GM23338 (cell line): ENCODE measurements around the gene SLC15A1. TPM values are rescaled to one million over a fixed set of nuclear protein-coding genes. Genes with fewer than 3 reads are reported as not detected.

Source experiments
- ATAC-seq: fragments of 200-7000 bp; cut with Tn5 transposase; 3 replicates; pipeline ENCODE4 v1.9.1; 2020
- DNase-seq: peaks from one replicate; pipeline ENCODE4 v3.0.0-alpha.2; 2015; ENCODE audit warnings: low spot score
- H2AFZ ChIP-seq: fragments of 200-600 bp; sonication (generic); 2 replicates; pipeline ENCODE4 v1.8.0; 2016; ENCODE audit warnings: antibody characterized with exemption, mild to moderate bottlenecking, moderate library complexity
- H3F3A ChIP-seq: fragments of 200-600 bp; sonication (generic); replicated peaks from 2 replicates; pipeline ENCODE4 v1.8.0; 2017; ENCODE audit warnings: antibody characterized with exemption, mixed run types, low read depth
- H3K27ac ChIP-seq: fragments of 200-600 bp; sonication (generic); 2 replicates; pipeline ENCODE4 v1.6.1; 2016; ENCODE audit warnings: low read depth
- H3K27me3 ChIP-seq: fragments of 200-600 bp; sonication (generic); 2 replicates; pipeline ENCODE4 v1.8.0; 2016; ENCODE audit warnings: mild to moderate bottlenecking, mixed run types, moderate library complexity; ENCODE audit not compliant: insufficient read depth
- H3K36me3 ChIP-seq: fragments of 200-600 bp; sonication (generic); 2 replicates; pipeline ENCODE4 v1.8.0; 2016; ENCODE audit warnings: mild to moderate bottlenecking; ENCODE audit not compliant: insufficient read depth
- H3K4me1 ChIP-seq: fragments of 200-600 bp; sonication (generic); 2 replicates; pipeline ENCODE4 v1.8.0; 2016; ENCODE audit warnings: mild to moderate bottlenecking, moderate library complexity; ENCODE audit not compliant: insufficient read depth
- H3K4me2 ChIP-seq: fragments of 200-600 bp; sonication (generic); 2 replicates; pipeline ENCODE4 v1.7.1; 2017; ENCODE audit warnings: mixed run types
- H3K4me3 ChIP-seq: fragments of 200-600 bp; sonication (generic); 2 replicates; pipeline ENCODE4 v1.6.1; 2016; ENCODE audit warnings: mixed run types
- H3K79me2 ChIP-seq: fragments of 200-600 bp; sonication (generic); replicated peaks from 2 replicates; pipeline ENCODE4 v1.8.0; 2017; ENCODE audit warnings: mild to moderate bottlenecking; ENCODE audit not compliant: insufficient read depth
- H3K9me2 ChIP-seq: fragments of 200-600 bp; sonication (generic); 2 replicates; pipeline ENCODE4 v1.8.0; 2017; ENCODE audit not compliant: insufficient read depth
- H4K20me1 ChIP-seq: fragments of 200-600 bp; sonication (generic); replicated peaks from 2 replicates; pipeline ENCODE4 v1.8.0; 2017; ENCODE audit warnings: mild to moderate bottlenecking; ENCODE audit not compliant: insufficient read depth
- H3K27ac Mint-ChIP-seq: 2 replicates; pipeline ENCODE4 v1.8.0; 2020; ENCODE audit warnings: inconsistent platforms, mild to moderate bottlenecking, moderate library complexity, mixed read lengths
- H3K27me3 Mint-ChIP-seq: 3 replicates; pipeline ENCODE4 v1.8.0; 2022; ENCODE audit warnings: low read depth, mild to moderate bottlenecking, moderate library complexity, mixed read lengths, inconsistent platforms; ENCODE audit not compliant: insufficient read depth, poor library complexity
- H3K36me3 Mint-ChIP-seq: 3 replicates; pipeline ENCODE4 v1.8.0; 2021; ENCODE audit warnings: low read depth, mild to moderate bottlenecking, inconsistent platforms, moderate library complexity, mixed read lengths
- H3K4me1 Mint-ChIP-seq: 3 replicates; pipeline ENCODE4 v1.8.0; 2020; ENCODE audit warnings: mild to moderate bottlenecking, inconsistent platforms, mixed read lengths
- H3K4me3 Mint-ChIP-seq: 3 replicates; pipeline ENCODE4 v1.8.0; 2021; ENCODE audit warnings: moderate library complexity, mild to moderate bottlenecking, inconsistent platforms, mixed read lengths
- H3K9me3 Mint-ChIP-seq: 3 replicates; pipeline ENCODE4 v1.8.0; 2020; ENCODE audit warnings: moderate library complexity, mild to moderate bottlenecking, inconsistent platforms, mixed read lengths
- CREB1 ChIP-seq: fragments of 250-450 bp; sonication (Bioruptor Pico); IDR thresholded peaks from 2 replicates; pipeline ENCODE4 v1.5.0; 2020; ENCODE audit warnings: low read depth, mild to moderate bottlenecking, moderate library complexity
- CTCF ChIP-seq, 2 experiments: fragments of 200-600 bp in 1 of 2; sonication (generic) in 1 of 2; conservative IDR thresholded peaks; 2 replicates each; pipeline versions ENCODE4 v1.5.1 to v1.6.1; 2016 to 2017; ENCODE audit warnings: antibody characterized with exemption in 2 of 2, low read depth in 2 of 2, mild to moderate bottlenecking in 2 of 2, moderate library complexity in 1 of 2
- EZH2 ChIP-seq: fragments of 200-600 bp; sonication (generic); IDR thresholded peaks from one replicate; pipeline ENCODE4 v1.8.0; 2017; ENCODE audit warnings: antibody characterized with exemption, mild to moderate bottlenecking, low read depth; ENCODE audit not compliant: unreplicated experiment
- EZH2phosphoT487 ChIP-seq: fragments of 200-600 bp; sonication (generic); IDR thresholded peaks from one replicate; pipeline ENCODE4 v1.8.1; 2018; ENCODE audit warnings: antibody characterized with exemption; ENCODE audit not compliant: unreplicated experiment
- JUNB ChIP-seq: IDR thresholded peaks from one replicate; pipeline ENCODE4 v1.6.1; 2016; ENCODE audit warnings: antibody characterized with exemption; ENCODE audit not compliant: unreplicated experiment
- NANOG ChIP-seq: IDR thresholded peaks from 2 replicates; pipeline ENCODE4 v1.6.1; 2016; ENCODE audit warnings: antibody characterized with exemption, borderline replicate concordance
- POLR2AphosphoS5 ChIP-seq: IDR thresholded peaks from 2 replicates; pipeline ENCODE4 v1.6.1; 2016; ENCODE audit warnings: antibody characterized with exemption, low read depth
- REST ChIP-seq: IDR thresholded peaks from one replicate; pipeline ENCODE4 v1.6.1; 2018; ENCODE audit warnings: antibody characterized with exemption; ENCODE audit not compliant: unreplicated experiment
- STAT1 ChIP-seq: IDR thresholded peaks from one replicate; pipeline ENCODE4 v1.6.1; 2016; ENCODE audit warnings: antibody characterized with exemption; ENCODE audit not compliant: unreplicated experiment
- ZNF114 ChIP-seq: fragments of 250-450 bp; sonication (Bioruptor Pico); IDR thresholded peaks from 2 replicates; pipeline ENCODE4 v1.5.0; 2020; ENCODE audit warnings: mild to moderate bottlenecking, moderate library complexity
- ZNF331 ChIP-seq: fragments of 250-450 bp; sonication (Bioruptor Pico); IDR thresholded peaks from 2 replicates; pipeline ENCODE4 v1.5.0; 2020; ENCODE audit warnings: low read depth, mild to moderate bottlenecking, moderate library complexity
- polyA plus RNA-seq: library from polyadenylated mRNA; unstranded; fragments of >200 nt; fragmentation: Nextera tagmentation; extraction: Ambion mirVana; gene quantifications from 2 replicates; pipeline ENCODE4 v1.2.1, GENCODE V29; 2016
- total RNA-seq: library from RNA; depleted of rRNA; stranded (reverse); fragments of >200 nt; shearing (Covaris generic); gene quantifications from 2 replicates; pipeline ENCODE4 v1.2.3, GENCODE V29; 2014
- TF ChIP-seq, protein P1 (sequence below): fragments of 250-450 bp; sonication (Bioruptor Pico); IDR thresholded peaks from 2 replicates; pipeline ENCODE4 v1.5.0; 2020; ENCODE audit warnings: mild to moderate bottlenecking, moderate library complexity
- TF ChIP-seq, protein P2 (sequence below): IDR thresholded peaks from 2 replicates; pipeline ENCODE4 v1.6.1; 2016; ENCODE audit warnings: antibody characterized with exemption

The SLC15A1 gene
- total and polyA plus RNA-seq, 2 experiments from 2014 or later = 1.6 to 3.0 TPM

DNA sequence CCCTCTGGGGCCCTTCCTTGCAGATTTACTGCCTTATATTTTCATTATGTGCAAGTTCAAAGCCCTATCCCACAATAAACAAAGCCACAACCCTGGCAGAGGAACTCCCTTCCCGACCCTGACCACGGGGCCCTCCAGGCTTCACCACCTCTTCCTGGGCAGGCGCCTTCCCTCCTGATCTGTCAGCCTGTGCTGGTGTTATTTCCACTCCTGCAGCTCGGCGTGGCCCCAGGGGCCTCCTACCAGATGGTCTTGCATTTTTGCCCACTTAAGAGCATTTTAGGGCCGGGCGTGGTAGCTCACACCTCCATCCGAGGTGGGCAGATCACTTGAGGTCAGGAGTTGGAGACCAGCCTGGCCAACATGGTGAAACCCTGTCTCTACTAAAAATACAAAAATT lies 22.8 kb downstream of the SLC15A1 start:
- Histone ChIP-seq H3K9me2 (no peaks in the 10 kb centered on the region), H4K20me1 (no peaks in the 10 kb centered on the region), H3K4me3 (no peak overlapping the region), H3K27me3 (no peaks in the 10 kb centered on the region), H3K36me3 (no peaks in the 10 kb centered on the region), H3K79me2 (no peaks in the 10 kb centered on the region), H2AFZ (no peak overlapping the region), H3K27ac (no peak overlapping the region), H3K4me1 (no peaks in the 10 kb centered on the region), H3F3A (no peaks in the 10 kb centered on the region), H3K4me2 (no peak overlapping the region)
- Mint-ChIP-seq H3K4me3 (no peak overlapping the region), H3K4me1 (peaks cover 5% of the 10 kb centered on the region), H3K27me3 (peaks cover 3% of the 10 kb centered on the region), H3K27ac (no peak overlapping the region; the same call in 1 of the 2 replicates), H3K36me3 (no peaks in the 10 kb centered on the region), H3K9me3 (peaks cover 5% of the 10 kb centered on the region; the same call in 1 of the 3 replicates)
- TF ChIP-seq REST (no peak), NANOG (no peak), CTCF (conservative IDR thresholded peaks at IDR 0.05; ENCODE audit: low read depth in 2 of 2) (no peak), ZNF331 (CRISPR knock-in tag) (no peak), EZH2phosphoT487 (no peak), ZNF114 (CRISPR knock-in tag) (no peak), POLR2AphosphoS5 (no peak), CREB1 (CRISPR knock-in tag) (no peak), EZH2 (no peak), JUNB (no peak), STAT1 (no peak)
- TF ChIP-seq, protein P1, sequence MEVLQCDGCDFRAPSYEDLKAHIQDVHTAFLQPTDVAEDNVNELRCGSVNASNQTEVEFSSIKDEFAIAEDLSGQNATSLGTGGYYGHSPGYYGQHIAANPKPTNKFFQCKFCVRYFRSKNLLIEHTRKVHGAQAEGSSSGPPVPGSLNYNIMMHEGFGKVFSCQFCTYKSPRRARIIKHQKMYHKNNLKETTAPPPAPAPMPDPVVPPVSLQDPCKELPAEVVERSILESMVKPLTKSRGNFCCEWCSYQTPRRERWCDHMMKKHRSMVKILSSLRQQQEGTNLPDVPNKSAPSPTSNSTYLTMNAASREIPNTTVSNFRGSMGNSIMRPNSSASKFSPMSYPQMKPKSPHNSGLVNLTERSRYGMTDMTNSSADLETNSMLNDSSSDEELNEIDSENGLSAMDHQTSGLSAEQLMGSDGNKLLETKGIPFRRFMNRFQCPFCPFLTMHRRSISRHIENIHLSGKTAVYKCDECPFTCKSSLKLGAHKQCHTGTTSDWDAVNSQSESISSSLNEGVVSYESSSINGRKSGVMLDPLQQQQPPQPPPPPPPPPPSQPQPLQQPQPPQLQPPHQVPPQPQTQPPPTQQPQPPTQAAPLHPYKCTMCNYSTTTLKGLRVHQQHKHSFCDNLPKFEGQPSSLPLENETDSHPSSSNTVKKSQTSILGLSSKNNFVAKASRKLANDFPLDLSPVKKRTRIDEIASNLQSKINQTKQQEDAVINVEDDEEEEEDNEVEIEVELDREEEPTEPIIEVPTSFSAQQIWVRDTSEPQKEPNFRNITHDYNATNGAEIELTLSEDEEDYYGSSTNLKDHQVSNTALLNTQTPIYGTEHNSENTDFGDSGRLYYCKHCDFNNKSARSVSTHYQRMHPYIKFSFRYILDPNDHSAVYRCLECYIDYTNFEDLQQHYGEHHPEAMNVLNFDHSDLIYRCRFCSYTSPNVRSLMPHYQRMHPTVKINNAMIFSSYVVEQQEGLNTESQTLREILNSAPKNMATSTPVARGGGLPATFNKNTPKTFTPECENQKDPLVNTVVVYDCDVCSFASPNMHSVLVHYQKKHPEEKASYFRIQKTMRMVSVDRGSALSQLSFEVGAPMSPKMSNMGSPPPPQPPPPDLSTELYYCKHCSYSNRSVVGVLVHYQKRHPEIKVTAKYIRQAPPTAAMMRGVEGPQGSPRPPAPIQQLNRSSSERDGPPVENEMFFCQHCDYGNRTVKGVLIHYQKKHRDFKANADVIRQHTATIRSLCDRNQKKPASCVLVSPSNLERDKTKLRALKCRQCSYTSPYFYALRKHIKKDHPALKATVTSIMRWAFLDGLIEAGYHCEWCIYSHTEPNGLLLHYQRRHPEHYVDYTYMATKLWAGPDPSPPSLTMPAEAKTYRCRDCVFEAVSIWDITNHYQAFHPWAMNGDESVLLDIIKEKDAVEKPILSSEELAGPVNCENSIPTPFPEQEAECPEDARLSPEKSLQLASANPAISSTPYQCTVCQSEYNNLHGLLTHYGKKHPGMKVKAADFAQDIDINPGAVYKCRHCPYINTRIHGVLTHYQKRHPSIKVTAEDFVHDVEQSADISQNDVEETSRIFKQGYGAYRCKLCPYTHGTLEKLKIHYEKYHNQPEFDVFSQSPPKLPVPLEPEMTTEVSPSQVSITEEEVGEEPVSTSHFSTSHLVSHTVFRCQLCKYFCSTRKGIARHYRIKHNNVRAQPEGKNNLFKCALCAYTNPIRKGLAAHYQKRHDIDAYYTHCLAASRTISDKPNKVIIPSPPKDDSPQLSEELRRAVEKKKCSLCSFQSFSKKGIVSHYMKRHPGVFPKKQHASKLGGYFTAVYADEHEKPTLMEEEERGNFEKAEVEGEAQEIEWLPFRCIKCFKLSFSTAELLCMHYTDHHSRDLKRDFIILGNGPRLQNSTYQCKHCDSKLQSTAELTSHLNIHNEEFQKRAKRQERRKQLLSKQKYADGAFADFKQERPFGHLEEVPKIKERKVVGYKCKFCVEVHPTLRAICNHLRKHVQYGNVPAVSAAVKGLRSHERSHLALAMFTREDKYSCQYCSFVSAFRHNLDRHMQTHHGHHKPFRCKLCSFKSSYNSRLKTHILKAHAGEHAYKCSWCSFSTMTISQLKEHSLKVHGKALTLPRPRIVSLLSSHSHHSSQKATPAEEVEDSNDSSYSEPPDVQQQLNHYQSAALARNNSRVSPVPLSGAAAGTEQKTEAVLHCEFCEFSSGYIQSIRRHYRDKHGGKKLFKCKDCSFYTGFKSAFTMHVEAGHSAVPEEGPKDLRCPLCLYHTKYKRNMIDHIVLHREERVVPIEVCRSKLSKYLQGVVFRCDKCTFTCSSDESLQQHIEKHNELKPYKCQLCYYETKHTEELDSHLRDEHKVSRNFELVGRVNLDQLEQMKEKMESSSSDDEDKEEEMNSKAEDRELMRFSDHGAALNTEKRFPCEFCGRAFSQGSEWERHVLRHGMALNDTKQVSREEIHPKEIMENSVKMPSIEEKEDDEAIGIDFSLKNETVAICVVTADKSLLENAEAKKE (CRISPR knock-in tag) = no peak
- TF ChIP-seq, protein P2, sequence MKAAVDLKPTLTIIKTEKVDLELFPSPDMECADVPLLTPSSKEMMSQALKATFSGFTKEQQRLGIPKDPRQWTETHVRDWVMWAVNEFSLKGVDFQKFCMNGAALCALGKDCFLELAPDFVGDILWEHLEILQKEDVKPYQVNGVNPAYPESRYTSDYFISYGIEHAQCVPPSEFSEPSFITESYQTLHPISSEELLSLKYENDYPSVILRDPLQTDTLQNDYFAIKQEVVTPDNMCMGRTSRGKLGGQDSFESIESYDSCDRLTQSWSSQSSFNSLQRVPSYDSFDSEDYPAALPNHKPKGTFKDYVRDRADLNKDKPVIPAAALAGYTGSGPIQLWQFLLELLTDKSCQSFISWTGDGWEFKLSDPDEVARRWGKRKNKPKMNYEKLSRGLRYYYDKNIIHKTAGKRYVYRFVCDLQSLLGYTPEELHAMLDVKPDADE = no peak
- no peak for ATAC-seq
- DNase-seq = no peak
